ENCODE measurements around the gene VAT1L.
A peak's percentile ranks its signal among the peaks of the same experiment; 100 is the strongest.

- no peak for TF ChIP-seq EZH2 (IDR thresholded peaks at IDR 0.05; ENCODE audit: borderline replicate concordance, low read length)
- peak; percentile 11; the same call in 1 of the 2 replicates for TF ChIP-seq CTCF (IDR thresholded peaks at IDR 0.05; ENCODE audit: low read length)
These were observed 124.3 kb downstream of the VAT1L start for GRCh38 chr16:77912617-77913016.

Measured in OCI-LY1 (cell line).